Mammary epithelial cell (primary cell): ENCODE measurements around the gene IQCK.

Experiments used
- EZH2 ChIP-seq: IDR thresholded peaks from 2 replicates; pipeline ENCODE4 v1.6.1; 2012; ENCODE audit warnings: low read length, inconsistent platforms, borderline replicate concordance
- TF ChIP-seq, protein P1 (sequence below), 2 donors: IDR thresholded peaks in 1 of 2; conservative IDR thresholded peaks in 1 of 2; 2 replicates each; pipeline ENCODE4 v1.5.1; 2011 to 2012; ENCODE audit warnings: inconsistent platforms in 2 of 2, low read length in 2 of 2, mild to moderate bottlenecking in 2 of 2, control low read depth in 1 of 2, low read depth in 1 of 2; ENCODE audit not compliant: insufficient read depth in 1 of 2; ENCODE audit errors: extremely low read depth in 1 of 2

DNA sequence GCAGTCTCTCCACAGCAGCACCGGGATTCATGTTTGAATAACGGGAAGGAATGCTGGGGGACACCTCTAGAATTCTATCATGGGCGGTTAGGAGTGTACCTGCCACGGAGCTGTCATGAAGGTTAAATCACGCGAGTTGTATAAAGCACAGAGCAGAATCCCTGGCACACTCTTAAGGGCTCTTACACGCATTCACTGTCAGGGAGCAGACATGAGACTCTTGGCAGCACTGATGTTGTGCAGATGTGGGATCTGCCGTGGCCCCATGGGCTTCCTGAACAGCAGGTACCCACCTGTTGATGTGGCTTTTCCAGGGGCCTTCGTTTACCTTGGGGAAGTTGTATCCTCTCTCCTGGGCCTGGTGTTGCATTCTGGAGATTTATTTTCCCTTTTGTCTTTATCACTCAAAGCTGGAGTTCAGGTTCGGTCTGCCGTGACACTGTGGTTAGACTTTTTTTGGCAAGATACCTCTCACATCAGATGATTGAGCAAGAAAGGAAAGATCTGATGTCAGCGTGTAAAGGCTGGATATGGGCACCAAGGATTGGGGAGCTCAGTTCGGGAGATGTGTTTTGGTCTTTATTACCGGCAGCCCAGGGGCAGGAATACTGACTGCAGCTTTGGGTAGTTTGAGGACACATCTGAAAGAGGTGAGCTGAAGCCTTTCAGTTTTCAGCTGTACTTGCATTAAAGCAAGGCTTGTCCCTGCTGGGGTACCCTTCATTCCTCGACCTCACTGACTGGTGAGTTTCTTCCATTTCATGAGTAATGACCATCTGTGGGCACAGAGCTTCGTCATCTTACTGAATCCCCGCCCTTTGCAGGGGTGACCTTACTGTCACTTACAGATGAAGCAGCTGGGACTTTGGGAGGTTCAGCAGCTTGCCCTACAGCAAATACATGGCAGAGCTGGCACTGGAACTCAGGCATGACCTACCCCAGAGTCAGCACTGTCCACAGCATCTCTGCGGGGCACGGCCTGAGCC is 19.3 kb upstream of the IQCK start:
- TF ChIP-seq, protein P1, sequence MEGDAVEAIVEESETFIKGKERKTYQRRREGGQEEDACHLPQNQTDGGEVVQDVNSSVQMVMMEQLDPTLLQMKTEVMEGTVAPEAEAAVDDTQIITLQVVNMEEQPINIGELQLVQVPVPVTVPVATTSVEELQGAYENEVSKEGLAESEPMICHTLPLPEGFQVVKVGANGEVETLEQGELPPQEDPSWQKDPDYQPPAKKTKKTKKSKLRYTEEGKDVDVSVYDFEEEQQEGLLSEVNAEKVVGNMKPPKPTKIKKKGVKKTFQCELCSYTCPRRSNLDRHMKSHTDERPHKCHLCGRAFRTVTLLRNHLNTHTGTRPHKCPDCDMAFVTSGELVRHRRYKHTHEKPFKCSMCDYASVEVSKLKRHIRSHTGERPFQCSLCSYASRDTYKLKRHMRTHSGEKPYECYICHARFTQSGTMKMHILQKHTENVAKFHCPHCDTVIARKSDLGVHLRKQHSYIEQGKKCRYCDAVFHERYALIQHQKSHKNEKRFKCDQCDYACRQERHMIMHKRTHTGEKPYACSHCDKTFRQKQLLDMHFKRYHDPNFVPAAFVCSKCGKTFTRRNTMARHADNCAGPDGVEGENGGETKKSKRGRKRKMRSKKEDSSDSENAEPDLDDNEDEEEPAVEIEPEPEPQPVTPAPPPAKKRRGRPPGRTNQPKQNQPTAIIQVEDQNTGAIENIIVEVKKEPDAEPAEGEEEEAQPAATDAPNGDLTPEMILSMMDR (conservative IDR thresholded peaks at IDR 0.05 in 1 of 2, IDR thresholded peaks at IDR 0.05 in 1 of 2; ENCODE audit: extremely low read depth in 1 of 2, insufficient read depth in 1 of 2, low read depth in 1 of 2, low read length in 2 of 2): no peak
- TF ChIP-seq EZH2: no peak
